Uterus (tissue), 2 donors: ENCODE results near the gene HIGD1A.
A peak's percentile ranks its signal among the peaks of the same experiment; 100 is the strongest.

Experiments
- CTCF ChIP-seq, 4 experiments: fragments of 200-600 bp in 2 of 4; fragments of 450-650 bp in 2 of 4; sonication (generic) in 2 of 4; IDR thresholded peaks; one replicate each; pipeline ENCODE4 v1.5.1; 2016 to 2019; ENCODE audit warnings: antibody characterized with exemption in 4 of 4, mild to moderate bottlenecking in 2 of 4, moderate library complexity in 1 of 4
- POLR2A ChIP-seq, 2 donors: fragments of 450-650 bp; IDR thresholded peaks; one replicate each; pipeline ENCODE4 v1.6.1; 2016; ENCODE audit warnings: antibody characterized with exemption in 2 of 2, mild to moderate bottlenecking in 1 of 2, moderate library complexity in 1 of 2

- peak in 2 of 4 experiments; percentile 14 to 32 for TF ChIP-seq CTCF (IDR thresholded peaks at IDR 0.05)
- TF ChIP-seq POLR2A (IDR thresholded peaks at IDR 0.05), result no peak
Measured at GRCh38 chr3:42830437-42831320, 26.4 kb upstream of the HIGD1A start.
